Motor neuron (in vitro differentiated cells): ENCODE measurements around the gene TTLL13. TPM values are rescaled to one million over a fixed set of nuclear protein-coding genes. Genes with fewer than 3 reads are reported as not detected.
"Not testable (repeated sequence)": the region's sequence is repeated elsewhere in the genome, so short reads cannot be mapped to it uniquely, and the experiment has no call there.

Experiments
- ATAC-seq, 8 experiments: fragments of 200-7000 bp; cut with Tn5 transposase; replicated peaks in 6 of 8; 2 replicates each; pipeline ENCODE4 v1.8.0; 2021; ENCODE audit warnings: mild to moderate bottlenecking in 8 of 8, moderate library complexity in 8 of 8
- H3K27ac ChIP-seq, 2 donors: fragments of 250-450 bp; sonication (Bioruptor Pico); 2 replicates each; pipeline ENCODE4 v1.9.0; 2021; ENCODE audit warnings: antibody characterized with exemption in 2 of 2, mild to moderate bottlenecking in 2 of 2, moderate library complexity in 1 of 2
- H3K4me1 ChIP-seq, 2 donors: fragments of 250-450 bp; sonication (Bioruptor Pico); replicated peaks in 1 of 2; 2 replicates each; pipeline ENCODE4 v1.6.1; 2021; ENCODE audit warnings: antibody characterized with exemption in 2 of 2, mild to moderate bottlenecking in 2 of 2, moderate library complexity in 1 of 2
- H3K4me3 ChIP-seq, 5 donors: fragments of 250-450 bp; sonication (Bioruptor Pico); 2 replicates each; pipeline ENCODE4 v1.9.0; 2021; ENCODE audit warnings: antibody characterized with exemption in 5 of 5, mild to moderate bottlenecking in 5 of 5, moderate library complexity in 4 of 5
- WGBS, 10 experiments: fragments of 450-650 bp; shearing (Covaris generic); methylation state at CpG; one replicate each; pipeline ENCODE4 v1.0.0; 2022; 5-methylcytosine and 5-hydroxymethylcytosine counted together
- in situ Hi-C, 9 experiments: fragments of 400-800 bp; cut with MboI; loops; one replicate each; pipeline ENCODE4 v1.15.0; 2021; ENCODE audit warnings: low sequenced_read_pairs in 9 of 9, low pct_unique_long_range_greater_than_20kb in 2 of 9; ENCODE audit not compliant: unreplicated experiment in 9 of 9
- total RNA-seq, 8 experiments: library from RNA; unstranded; fragments of 300-600 nt; gene quantifications; 2 replicates each; pipeline versions ENCODE4 v1.2.3 to v1.2.4, GENCODE V29; 2022

TTLL13 gene
- total RNA-seq, 8 experiments from 2014 or later = 0.16 to 1.5 (median 0.50) TPM; not detected in 1

DNA sequence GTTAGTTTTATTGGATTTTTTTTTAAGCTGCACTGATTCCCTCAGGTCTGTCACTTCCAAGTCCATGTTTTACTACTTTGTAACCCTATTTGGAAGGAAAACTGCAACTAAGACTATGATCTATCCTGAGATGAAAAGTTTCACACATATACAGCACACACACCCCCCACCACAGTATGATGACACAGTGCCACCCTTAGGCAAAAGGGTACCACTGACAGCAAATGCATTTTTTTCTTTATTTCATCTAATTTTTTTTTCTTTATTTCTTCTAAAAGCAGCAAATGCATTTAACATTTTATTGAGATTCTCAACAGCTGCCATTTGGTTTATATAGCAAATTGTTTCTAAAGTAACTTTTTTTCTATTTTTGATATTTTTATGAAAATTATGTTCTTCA is 37.3 kb downstream of the TTLL13 start:
- peak in 3 of 8 experiments; percentile 57 to 69 (median 59) for ATAC-seq
- Histone ChIP-seq H3K4me1 (peaks cover 0 to 5% of the 10 kb centered on the region in 2 donors), H3K27ac (no peak overlapping the region), H3K4me3 (no peak overlapping the region)
- in situ Hi-C loops = no loop called here

DNA sequence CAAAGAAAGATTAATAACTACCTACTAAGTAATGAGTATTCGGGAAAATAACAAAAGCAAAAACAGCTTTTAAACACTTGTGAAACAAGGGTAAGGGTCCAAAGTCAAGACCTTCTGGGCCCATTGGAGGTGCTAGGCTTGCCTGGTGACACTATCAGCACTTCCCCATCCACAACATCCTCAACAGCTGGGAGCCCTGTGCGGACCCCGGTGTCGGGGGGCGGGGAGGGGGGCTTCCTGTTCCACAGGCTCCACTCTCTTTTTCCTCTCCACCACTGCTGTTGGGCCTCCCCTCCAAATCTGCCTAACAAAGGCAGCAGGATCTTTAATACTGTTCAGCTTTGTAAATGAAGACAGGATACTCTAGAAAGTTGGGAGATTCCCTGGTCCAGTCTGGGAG is 37.7 kb downstream of the TTLL13 start:
- no peak for ATAC-seq
- Histone ChIP-seq H3K4me3 (no peak overlapping the region), H3K27ac (no peak overlapping the region), H3K4me1 (peaks cover 0 to 5% of the 10 kb centered on the region in 2 donors)
- in situ Hi-C loops = no loop called here
- WGBS, 10 experiments = 0 to 86% (median 42%) methylated on average over 1 of the region's 5 CpGs; no CpG with 5 or more reads in 1 of the 10 experiments

DNA sequence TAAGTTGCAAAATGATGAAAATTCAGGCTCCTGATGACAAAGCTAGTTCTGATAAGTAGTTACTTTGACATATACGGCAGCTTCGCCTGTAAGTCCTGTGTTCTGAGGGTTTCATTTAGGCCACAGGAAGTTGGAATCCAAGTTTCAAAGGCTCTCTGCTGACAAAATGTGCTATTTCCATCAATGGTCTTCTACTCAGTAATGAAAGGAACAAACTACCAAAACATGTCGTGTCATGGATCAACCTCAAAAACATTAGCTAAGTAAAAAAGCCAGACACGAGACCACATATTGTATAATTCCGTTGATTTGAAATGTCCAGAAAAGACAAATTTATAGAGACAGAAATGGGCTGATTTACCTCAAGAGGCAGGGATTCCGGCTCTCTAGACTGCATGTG is 38.6 kb downstream of the TTLL13 start:
- Histone ChIP-seq H3K27ac (no peak overlapping the region), H3K4me3 (no peak overlapping the region), H3K4me1 (peaks cover 0 to 5% of the 10 kb centered on the region in 2 donors)
- 40 to 97% (median 87%) methylated on average over 2 to 6 of the region's 6 CpGs for WGBS, 10 experiments
- in situ Hi-C loops = no loop called here
- no peak for ATAC-seq

DNA sequence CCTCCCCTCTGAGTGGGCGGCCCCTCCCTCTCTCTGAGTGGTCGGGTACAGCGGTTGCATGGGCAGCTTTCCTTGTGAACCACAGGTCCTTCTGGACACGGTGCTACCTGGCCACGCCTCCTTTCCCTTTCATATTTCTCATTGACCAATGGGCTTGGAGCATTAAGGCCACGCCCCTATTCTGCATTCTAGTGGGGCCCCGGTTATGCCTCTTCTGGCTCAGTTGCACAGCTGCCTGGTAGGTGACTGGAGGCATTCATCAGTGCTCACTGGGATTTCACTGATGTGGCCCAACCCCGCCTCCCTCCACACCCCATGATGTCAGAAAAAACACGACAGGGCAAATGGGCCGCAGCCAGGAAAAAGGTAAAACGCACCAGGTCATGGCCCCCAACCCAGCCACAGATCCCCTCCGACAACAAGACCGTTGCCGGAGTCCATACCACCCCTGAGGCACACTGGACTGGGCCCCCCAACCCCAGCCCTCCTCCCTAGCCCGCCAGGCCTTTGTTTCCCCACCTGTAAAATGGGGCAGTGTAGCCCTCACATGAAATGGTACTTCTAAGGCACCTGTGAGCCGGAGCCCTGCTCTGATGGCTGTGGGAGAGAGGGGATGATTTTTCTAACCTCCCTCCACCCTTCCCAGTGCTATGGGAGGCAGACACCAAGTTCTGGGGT is 42.5 kb downstream of the TTLL13 start:
- no peak for ATAC-seq
- no peak overlapping the region for H3K4me3 ChIP-seq
- H3K4me1 ChIP-seq = peaks cover 0 to 5% of the 10 kb centered on the region in 2 donors
- 63 to 76% (median 67%) methylated on average over 3 to 7 of the region's 16 CpGs; no CpG with 5 or more reads in 7 of the 10 experiments for WGBS, 10 experiments
- in situ Hi-C loops = no loop called here
- no peak overlapping the region for H3K27ac ChIP-seq

DNA sequence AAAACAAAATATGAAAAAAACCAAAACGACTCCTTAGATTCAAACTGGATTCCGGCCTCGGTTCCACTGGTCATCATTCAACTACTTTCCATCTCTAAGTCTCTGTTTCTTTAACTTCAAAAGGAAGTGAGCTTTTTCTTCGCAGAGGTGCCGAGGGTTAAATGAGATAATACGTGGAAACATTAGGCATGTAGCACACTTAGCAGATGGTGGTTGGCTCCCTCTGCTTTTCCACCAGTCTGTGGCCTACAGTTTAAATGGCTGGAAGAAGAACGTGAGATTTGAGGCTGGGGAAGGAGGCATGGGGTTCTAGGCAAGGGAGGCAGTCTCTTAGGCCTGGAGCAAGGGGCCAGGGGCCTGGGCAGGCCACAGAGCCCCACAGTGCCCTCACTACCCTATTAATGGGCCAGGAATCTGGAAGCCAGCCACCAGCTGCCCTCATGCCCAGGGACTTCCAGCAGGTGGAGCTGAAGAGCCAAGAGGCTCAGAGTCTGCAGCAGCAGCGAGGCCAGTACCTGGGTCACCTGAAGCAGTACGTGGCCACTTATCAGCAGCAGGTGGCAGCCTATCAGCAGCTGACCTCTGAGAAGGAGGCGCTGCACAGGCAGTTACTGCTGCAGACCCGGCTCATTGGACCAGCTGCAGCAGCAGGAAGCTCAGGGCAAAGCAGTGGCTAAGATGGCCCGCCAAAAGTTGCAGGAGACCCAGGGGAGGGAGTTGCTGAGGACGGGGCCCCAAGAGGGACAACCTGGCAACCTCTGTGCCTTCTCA is 43.9 kb downstream of the TTLL13 start:
- 43 to 100% (median 78%) methylated on average over 2 to 12 of the region's 13 CpGs; no CpG with 5 or more reads in 3 of the 10 experiments for WGBS, 10 experiments
- in situ Hi-C loops, H3K4me1 ChIP-seq, H3K27ac ChIP-seq, H3K4me3 ChIP-seq: not testable (repeated sequence)
- ATAC-seq = peak in 5 of 8 experiments; percentile 18 to 74 (median 26)

DNA sequence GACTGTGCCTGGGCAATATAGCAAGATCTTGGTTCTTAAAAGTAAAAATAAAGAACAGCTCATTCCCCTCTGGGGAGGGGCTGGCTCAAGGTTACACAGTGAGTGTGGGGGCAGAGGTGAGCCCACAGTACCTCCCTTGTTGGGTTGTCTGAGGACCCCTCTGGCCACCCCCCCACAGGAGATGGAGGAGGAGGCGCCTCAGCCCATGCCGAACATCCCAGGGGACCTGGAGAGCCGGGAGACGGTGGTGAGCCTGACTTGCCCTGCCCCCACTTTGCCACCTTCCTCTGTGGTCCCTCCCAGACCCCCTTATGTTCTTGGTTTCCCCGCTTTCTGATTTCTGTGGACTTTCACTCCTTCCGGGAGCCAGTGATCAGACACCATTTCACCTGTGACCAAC is 44.8 kb downstream of the TTLL13 start:
- WGBS, 10 experiments = no CpG with 5 or more reads among the region's 6 CpGs
- no peak overlapping the region for H3K4me3 ChIP-seq
- no peaks in the 10 kb centered on the region for H3K4me1 ChIP-seq
- in situ Hi-C loops = no loop called here
- H3K27ac ChIP-seq = no peak overlapping the region
- no peak for ATAC-seq

DNA sequence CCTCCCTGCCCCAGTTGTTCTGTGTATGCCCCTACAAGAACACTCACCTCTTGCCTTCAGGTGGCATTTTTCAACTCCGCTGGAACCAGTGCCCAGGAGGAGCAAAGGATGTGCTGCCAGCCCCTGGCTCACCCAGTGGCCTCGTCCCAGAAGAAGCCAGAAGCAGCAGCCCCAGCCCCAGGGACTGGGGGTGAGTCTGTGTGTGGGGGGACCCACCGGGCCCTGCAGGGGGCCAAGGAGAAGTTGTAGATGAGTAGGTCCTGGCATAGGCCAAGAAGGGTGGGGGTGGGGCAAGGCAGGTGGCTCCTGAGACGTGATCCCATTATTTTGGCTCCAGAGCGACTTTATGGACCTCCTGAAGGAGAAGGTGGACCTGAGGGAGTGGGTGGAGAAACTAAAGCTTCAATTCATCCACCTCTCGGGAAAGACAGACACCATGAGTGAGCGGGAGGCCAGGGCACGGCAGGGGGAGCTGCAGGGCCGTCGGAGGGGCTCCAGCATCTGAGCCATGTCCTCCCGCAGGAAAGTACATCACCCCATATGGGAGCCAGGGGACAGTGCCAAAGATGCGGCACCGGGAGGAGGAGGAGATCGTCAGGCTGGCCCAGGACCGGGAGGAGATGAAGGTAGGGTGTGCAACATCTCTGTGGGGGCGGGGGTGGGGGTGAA is 45.4 kb downstream of the TTLL13 start:
- WGBS, 10 experiments = 40 to 100% (median 50%) methylated on average over 1 to 4 of the region's 16 CpGs; no CpG with 5 or more reads in 6 of the 10 experiments
- peak in 2 of 8 experiments; percentile 16 to 41 for ATAC-seq
- Histone ChIP-seq H3K27ac (no peak overlapping the region), H3K4me1 (no peaks in the 10 kb centered on the region), H3K4me3 (no peak overlapping the region)
- in situ Hi-C loops = no loop called here

DNA sequence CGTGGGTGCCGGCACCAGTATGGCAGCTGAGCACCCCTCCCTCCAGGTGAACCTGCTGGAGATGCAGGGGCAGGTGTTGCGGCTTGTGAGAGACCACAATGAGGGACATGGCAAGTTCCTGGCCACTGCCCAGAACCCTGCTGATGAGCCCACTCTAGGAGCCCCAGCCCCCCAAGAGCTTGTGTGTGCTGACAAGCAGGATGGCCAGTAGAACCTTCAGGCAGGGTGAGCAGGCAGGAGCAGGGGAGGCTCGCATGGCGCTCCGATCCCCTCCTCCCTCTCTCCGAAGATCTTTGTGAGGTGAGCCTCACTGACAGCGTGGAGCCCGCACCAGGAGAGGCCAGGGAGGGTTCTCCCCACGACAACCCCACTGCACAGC is 45.9 kb downstream of the TTLL13 start:
- in situ Hi-C loops = no loop called here
- Histone ChIP-seq H3K4me1 (no peaks in the 10 kb centered on the region), H3K4me3 (no peak overlapping the region), H3K27ac (no peak overlapping the region)
- ATAC-seq = peak in 5 of 8 experiments; percentile 12 to 48 (median 23)
- WGBS, 10 experiments = 0 to 79% (median 52%) methylated on average over 1 to 5 of the region's 10 CpGs; no CpG with 5 or more reads in 5 of the 10 experiments

DNA sequence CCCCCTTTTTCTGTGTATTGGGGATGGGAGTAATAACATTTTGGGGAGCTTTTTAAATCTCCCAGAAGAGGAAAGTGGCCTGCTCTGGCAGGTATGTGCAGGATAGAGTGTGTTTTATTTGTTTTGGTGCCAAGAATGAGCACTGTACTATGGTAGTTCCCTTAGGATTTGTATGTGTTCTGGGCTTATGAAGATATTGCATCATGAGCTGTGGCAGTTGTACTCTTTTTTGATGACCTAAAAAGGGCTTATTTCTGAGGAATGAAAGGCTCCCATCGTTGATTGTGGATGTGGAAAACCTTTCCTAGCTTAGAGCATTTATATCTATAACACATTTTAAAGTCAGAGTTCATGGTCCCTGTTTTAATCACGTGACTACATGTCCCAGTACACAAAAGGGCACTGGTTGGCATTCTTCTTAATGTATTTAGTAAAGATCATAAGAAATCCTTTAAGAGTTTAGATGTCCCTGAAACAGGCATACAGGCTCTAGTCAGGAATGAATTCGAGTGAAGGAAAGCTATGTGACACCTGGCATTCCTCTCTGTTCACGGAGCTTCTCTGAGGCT is 47.0 kb downstream of the TTLL13 start:
- in situ Hi-C loops, H3K27ac ChIP-seq: not testable (repeated sequence)

DNA sequence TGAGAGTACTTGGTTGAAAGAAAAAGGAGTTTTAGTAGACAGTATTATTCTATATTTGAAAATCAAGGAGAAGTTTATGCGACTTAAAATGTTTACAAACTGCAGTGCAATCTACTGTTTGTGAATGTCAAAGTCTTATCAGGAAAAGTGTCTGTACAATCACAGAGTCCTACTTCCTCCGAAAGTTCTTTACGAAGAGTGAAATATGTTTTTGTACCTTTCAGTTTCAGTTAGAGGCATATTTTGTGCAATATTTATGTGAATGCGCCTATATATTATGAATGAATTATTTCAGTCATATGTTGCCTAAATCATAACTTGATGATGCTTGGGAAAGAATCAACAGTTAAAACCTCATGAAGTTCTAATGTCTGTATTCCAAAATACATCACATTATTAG is 47.7 kb downstream of the TTLL13 start:
- Histone ChIP-seq H3K4me3 (no peak overlapping the region), H3K4me1 (peaks cover 2 to 4% of the 10 kb centered on the region in 2 donors), H3K27ac (no peak overlapping the region)
- ATAC-seq = no peak
- WGBS, 10 experiments = 60 to 100% (median 100%) methylated on average over 1 to 4 of the region's 4 CpGs
- in situ Hi-C loops = no loop called here

More for the DNA sequence above, 47.0 kb downstream of the TTLL13 start:
- not testable (repeated sequence) for H3K4me3 ChIP-seq, H3K4me1 ChIP-seq, ATAC-seq
- 25 to 100% (median 72%) methylated on average over 1 to 4 of the region's 4 CpGs; no CpG with 5 or more reads in 2 of the 10 experiments for WGBS, 10 experiments

DNA sequence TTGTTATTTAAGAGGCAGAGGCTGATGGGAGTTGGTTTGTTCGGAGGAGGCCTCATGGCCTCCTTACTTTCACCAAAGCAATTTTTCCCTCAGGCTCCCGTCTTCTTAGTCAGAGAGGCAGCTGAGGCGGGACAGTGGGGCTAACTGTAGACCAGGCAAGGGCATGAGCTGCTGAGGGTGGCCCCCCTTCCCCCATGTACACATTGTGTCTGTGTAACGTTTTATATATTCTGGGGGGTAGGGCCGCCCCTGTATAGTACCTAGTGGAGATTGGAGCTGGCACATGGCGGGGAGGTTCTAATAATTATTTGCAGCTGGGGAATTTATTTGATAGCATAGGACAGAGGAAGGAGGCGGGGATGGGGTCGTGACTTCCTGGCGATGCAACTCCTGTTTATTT is 51.2 kb downstream of the TTLL13 start:
- in situ Hi-C loops = loop anchor here in 2 of 9 experiments (25.0 kb wide), 2 partner anchors 187 to 587 kb away; partner anchors contain the start of gene FES (in 2 of the 2)
- peaks cover 4 to 6% of the 10 kb centered on the region in 2 donors for H3K4me1 ChIP-seq
- H3K27ac ChIP-seq = no peak overlapping the region
- no peak overlapping the region for H3K4me3 ChIP-seq
- 42 to 100% (median 85%) methylated on average over 2 to 5 of the region's 9 CpGs; no CpG with 5 or more reads in 5 of the 10 experiments for whole genome bisulfite sequencing, 10 experiments
- ATAC-seq = no peak

DNA sequence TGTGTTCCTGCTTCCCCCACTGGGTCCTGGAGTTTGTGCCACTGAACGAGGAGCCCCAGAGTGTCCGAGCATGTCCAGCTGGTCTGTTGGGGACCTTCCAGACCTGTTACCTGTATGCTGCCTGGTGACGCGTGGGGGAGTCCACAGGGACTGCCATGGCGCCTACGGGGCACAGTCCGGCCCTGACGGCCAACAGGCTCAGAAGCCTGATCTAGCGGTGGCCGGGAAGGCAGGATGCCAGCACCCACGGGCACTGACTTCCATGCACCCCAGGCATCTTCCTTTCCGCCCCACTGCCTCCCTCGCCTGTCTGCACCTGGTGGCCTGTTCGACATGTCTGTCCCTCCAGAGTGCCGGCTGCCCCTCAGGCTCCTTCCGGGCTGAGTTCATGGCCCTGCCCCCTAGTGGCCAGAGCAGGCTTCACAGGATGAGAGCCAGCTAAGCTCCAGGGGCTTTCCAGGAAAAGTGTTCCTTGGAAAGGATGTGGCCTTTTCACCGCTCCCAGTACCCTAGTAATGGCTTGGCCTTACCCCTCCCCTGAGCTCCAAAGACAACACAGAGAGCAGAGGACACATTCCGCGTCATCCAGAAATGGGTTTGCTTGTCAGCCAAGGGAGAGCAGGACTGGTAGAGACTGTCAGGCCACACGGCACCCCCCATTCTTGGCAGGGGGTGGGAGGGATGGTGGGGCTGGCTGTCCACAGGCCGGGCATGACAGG is 51.8 kb downstream of the TTLL13 start:
- in situ Hi-C loops = loop anchor here in 2 of 9 experiments (25.0 kb wide), 2 partner anchors 186 to 586 kb away; partner anchors contain the start of gene FES (in 2 of the 2)
- H3K4me3 ChIP-seq = no peak overlapping the region
- WGBS, 10 experiments = 8 to 92% (median 73%) methylated on average over 1 to 11 of the region's 21 CpGs; no CpG with 5 or more reads in 5 of the 10 experiments

More for the DNA sequence above, 51.8 kb downstream of the TTLL13 start:
- peaks cover 4 to 6% of the 10 kb centered on the region in 2 donors for H3K4me1 ChIP-seq
- no peak overlapping the region for H3K27ac ChIP-seq
- peak in 5 of 8 experiments; percentile 22 to 82 (median 40) for ATAC-seq
